PC-9 (cell line): ENCODE results near the gene DLG2. TPM values are rescaled to one million over a fixed set of nuclear protein-coding genes. Genes with fewer than 3 reads are reported as not detected.

ENCODE experiments used
- BruUV-seq: library from RNA; stranded (reverse); fragments of 400-500 nt; replicated peaks from 2 replicates; lab custom pipeline; 2021; lab: Mats Ljungman, UMichigan
- CTCF ChIA-PET: fragments of 300-600 bp; sonication (Branson Sonifier 250); formaldehyde crosslinking; loops from one replicate; lab custom pipeline; 2022; ENCODE audit warnings: antibody characterized with exemption; lab: Charles Lee
- POLR2A ChIA-PET: fragments of 300-600 bp; sonication (Branson Sonifier 250); formaldehyde crosslinking; loops from one replicate; lab custom pipeline; 2022; ENCODE audit warnings: antibody characterized with exemption; ENCODE audit not compliant: unreplicated experiment; lab: Charles Lee
- DNase-seq, 2 experiments: peaks; one replicate each; pipeline versions ENCODE4 v3.0.0 to v3.0.0-alpha.2; 2015 to 2022; ENCODE audit warnings: mixed read lengths in 1 of 2
- H2AFZ ChIP-seq: fragments of 200-600 bp; sonication (generic); 2 replicates; pipeline ENCODE4 v1.8.1; 2017; ENCODE audit warnings: antibody characterized with exemption
- H3F3A ChIP-seq: fragments of 200-600 bp; sonication (generic); 2 replicates; pipeline ENCODE4 v1.8.1; 2017; ENCODE audit warnings: antibody characterized with exemption, mild to moderate bottlenecking, low read depth; ENCODE audit not compliant: insufficient read depth
- H3K27ac ChIP-seq: fragments of 200-600 bp; sonication (generic); 2 replicates; pipeline ENCODE4 v1.6.1; 2016; ENCODE audit warnings: mixed run types
- H3K27me3 ChIP-seq: fragments of 200-600 bp; sonication (generic); 2 replicates; pipeline ENCODE4 v1.6.1; 2016; ENCODE audit warnings: low read depth, mixed run types; ENCODE audit not compliant: insufficient read depth
- H3K36me3 ChIP-seq: fragments of 200-600 bp; sonication (generic); 2 replicates; pipeline ENCODE4 v1.6.1; 2016; ENCODE audit warnings: low read depth, mixed run types
- H3K4me1 ChIP-seq: fragments of 200-600 bp; sonication (generic); replicated peaks from 2 replicates; pipeline ENCODE4 v1.6.1; 2016; ENCODE audit warnings: mixed run types; ENCODE audit not compliant: insufficient read depth
- H3K4me2 ChIP-seq: fragments of 200-600 bp; sonication (generic); 2 replicates; pipeline ENCODE4 v1.6.1; 2017; ENCODE audit warnings: mixed run types
- H3K4me3 ChIP-seq: fragments of 200-600 bp; sonication (generic); 2 replicates; pipeline ENCODE4 v1.6.1; 2016; ENCODE audit warnings: mixed run types
- H3K79me2 ChIP-seq: fragments of 200-600 bp; sonication (generic); 2 replicates; pipeline ENCODE4 v1.6.1; 2017; ENCODE audit warnings: low read depth, mixed run types
- H3K9me2 ChIP-seq: fragments of 200-600 bp; sonication (generic); 2 replicates; pipeline ENCODE4 v1.8.1; 2017; ENCODE audit warnings: mild to moderate bottlenecking; ENCODE audit not compliant: insufficient read depth
- H3K9me3 ChIP-seq: fragments of 200-600 bp; sonication (generic); 2 replicates; pipeline ENCODE4 v1.8.1; 2016; ENCODE audit warnings: low read depth; ENCODE audit not compliant: insufficient read depth
- H4K20me1 ChIP-seq: fragments of 200-600 bp; sonication (generic); 2 replicates; pipeline ENCODE4 v1.8.1; 2017; ENCODE audit not compliant: insufficient read depth
- EZH2 ChIP-seq: fragments of 200-600 bp; sonication (generic); IDR thresholded peaks from 2 replicates; pipeline ENCODE4 v1.8.0; 2017; ENCODE audit warnings: antibody characterized with exemption, low read depth
- intact Hi-C: fragments of 100-400 bp; cut with micrococcal nuclease; formaldehyde crosslinking; loops from one replicate; pipeline ENCODE4 v1.10.0; 2022; ENCODE audit not compliant: unreplicated experiment
- total RNA-seq: library from RNA; stranded (reverse); gene quantifications from 2 replicates; pipeline ENCODE4 v1.2.3, GENCODE V29; 2021
- TF ChIP-seq, protein P1 (sequence below): fragments of 200-600 bp; sonication (generic); conservative IDR thresholded peaks from 2 replicates; pipeline ENCODE4 v1.6.1; 2017; ENCODE audit warnings: mixed run types, antibody characterized with exemption, mild to moderate bottlenecking, moderate library complexity

The DLG2 gene
- total RNA-seq, 1 experiment from 2014 or later = 6.4 TPM

GRCh38 chr11:85257837-85258236 lies 369.3 kb downstream of the DLG2 start:
- H3K9me3 ChIP-seq = no peaks in the 10 kb centered on the region
- no peaks in the 10 kb centered on the region for H3K79me2 ChIP-seq
- no peak overlapping the region for H3K27ac ChIP-seq
- TF ChIP-seq, protein P1, sequence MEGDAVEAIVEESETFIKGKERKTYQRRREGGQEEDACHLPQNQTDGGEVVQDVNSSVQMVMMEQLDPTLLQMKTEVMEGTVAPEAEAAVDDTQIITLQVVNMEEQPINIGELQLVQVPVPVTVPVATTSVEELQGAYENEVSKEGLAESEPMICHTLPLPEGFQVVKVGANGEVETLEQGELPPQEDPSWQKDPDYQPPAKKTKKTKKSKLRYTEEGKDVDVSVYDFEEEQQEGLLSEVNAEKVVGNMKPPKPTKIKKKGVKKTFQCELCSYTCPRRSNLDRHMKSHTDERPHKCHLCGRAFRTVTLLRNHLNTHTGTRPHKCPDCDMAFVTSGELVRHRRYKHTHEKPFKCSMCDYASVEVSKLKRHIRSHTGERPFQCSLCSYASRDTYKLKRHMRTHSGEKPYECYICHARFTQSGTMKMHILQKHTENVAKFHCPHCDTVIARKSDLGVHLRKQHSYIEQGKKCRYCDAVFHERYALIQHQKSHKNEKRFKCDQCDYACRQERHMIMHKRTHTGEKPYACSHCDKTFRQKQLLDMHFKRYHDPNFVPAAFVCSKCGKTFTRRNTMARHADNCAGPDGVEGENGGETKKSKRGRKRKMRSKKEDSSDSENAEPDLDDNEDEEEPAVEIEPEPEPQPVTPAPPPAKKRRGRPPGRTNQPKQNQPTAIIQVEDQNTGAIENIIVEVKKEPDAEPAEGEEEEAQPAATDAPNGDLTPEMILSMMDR = no peak
- no peak for TF ChIP-seq EZH2
- H3F3A ChIP-seq = no peaks in the 10 kb centered on the region
- ChIA-PET POLR2A (no interaction called here), CTCF (no interaction called here)
- no peaks in the 10 kb centered on the region for H3K4me1 ChIP-seq
- H4K20me1 ChIP-seq = no peaks in the 10 kb centered on the region
- BruUV-seq = no TSS peak
- no peak overlapping the region for H3K4me3 ChIP-seq
- no peaks in the 10 kb centered on the region for H3K36me3 ChIP-seq
- intact Hi-C loops = no loop called here
- H2AFZ ChIP-seq = no peak overlapping the region
- H3K9me2 ChIP-seq = peaks cover 5% of the 10 kb centered on the region; the same call in 1 of the 2 replicates
- DNase-seq = no peak
- H3K4me2 ChIP-seq = no peak overlapping the region
- no peaks in the 10 kb centered on the region for H3K27me3 ChIP-seq

DNA sequence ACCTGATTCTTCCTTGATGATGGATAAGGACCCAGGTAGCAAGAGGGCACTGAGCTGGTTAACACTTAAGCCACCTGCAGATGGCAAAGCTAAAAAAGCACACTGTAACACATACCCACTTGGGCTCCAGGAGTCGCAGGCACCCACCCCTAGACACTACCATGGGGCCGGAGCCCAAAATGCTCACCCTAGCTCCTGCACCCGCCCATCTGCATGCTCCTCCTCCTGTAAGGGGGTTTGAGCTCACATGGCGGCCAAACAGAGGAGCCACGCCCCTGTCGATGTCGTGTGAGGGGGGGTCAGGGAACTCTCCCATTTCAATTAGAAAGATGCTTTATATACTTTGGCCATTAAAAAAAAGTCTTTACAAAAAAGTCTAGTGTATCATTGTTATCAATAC lies 370.7 kb downstream of the DLG2 start:
- TF ChIP-seq, protein P1 = no peak
- TF ChIP-seq EZH2 = no peak
- Histone ChIP-seq H4K20me1 (no peaks in the 10 kb centered on the region), H2AFZ (no peak overlapping the region), H3K9me2 (peaks cover 5% of the 10 kb centered on the region; the same call in 1 of the 2 replicates), H3F3A (no peaks in the 10 kb centered on the region), H3K4me1 (no peaks in the 10 kb centered on the region), H3K4me2 (no peak overlapping the region), H3K27ac (no peak overlapping the region), H3K36me3 (no peaks in the 10 kb centered on the region), H3K79me2 (no peaks in the 10 kb centered on the region), H3K4me3 (no peak overlapping the region), H3K27me3 (no peaks in the 10 kb centered on the region), H3K9me3 (no peaks in the 10 kb centered on the region)
- intact Hi-C loops = no loop called here
- CTCF ChIA-PET = no interaction called here
- no peak for DNase-seq
- POLR2A ChIA-PET = no interaction called here
- no TSS peak for BruUV-seq

DNA sequence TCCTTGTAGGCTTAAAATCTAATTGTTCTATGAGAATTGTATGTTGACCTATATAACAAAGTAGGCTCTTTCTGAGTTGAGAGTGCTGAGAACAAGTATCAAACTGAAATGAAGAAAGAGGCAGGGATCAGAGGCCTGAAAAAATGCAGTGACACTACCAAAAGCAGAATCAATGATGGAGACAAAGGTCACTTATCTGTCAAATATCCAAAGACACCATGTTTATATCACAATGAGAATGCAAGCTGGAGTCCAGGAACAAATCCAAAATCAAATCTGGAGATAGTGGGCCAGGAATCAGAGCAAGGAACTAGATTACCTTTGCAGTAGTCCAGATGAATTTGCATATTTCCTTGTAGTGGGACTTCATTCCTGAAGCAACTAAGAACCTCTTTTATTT lies 377.7 kb downstream of the DLG2 start:
- H3K36me3 ChIP-seq = no peaks in the 10 kb centered on the region
- H3K9me2 ChIP-seq = no peaks in the 10 kb centered on the region; the same call in 1 of the 2 replicates
- TF ChIP-seq EZH2 = no peak
- TF ChIP-seq, protein P1 = no peak
- H3K4me3 ChIP-seq = no peak overlapping the region
- H3F3A ChIP-seq = no peaks in the 10 kb centered on the region
- no peak overlapping the region for H3K27ac ChIP-seq
- no TSS peak for BruUV-seq
- H3K4me2 ChIP-seq = no peak overlapping the region
- no peak for DNase-seq
- no peak overlapping the region for H2AFZ ChIP-seq
- H3K79me2 ChIP-seq = no peaks in the 10 kb centered on the region
- CTCF ChIA-PET = no interaction called here
- no peaks in the 10 kb centered on the region for H3K9me3 ChIP-seq
- POLR2A ChIA-PET = no interaction called here
- H3K4me1 ChIP-seq = no peaks in the 10 kb centered on the region
- H4K20me1 ChIP-seq = no peaks in the 10 kb centered on the region
- intact Hi-C loops = no loop called here
- no peaks in the 10 kb centered on the region for H3K27me3 ChIP-seq
